Coronary artery (tissue), 2 donors: ENCODE data around the gene TMEM63C.

Experiments used
- DNase-seq: peaks from one replicate; pipeline ENCODE4 v3.0.0-alpha.2; 2017; ENCODE audit warnings: low spot score
- H3K27ac ChIP-seq, 2 donors: fragments of 200-600 bp; sonication (generic); one replicate each; pipeline ENCODE4 v1.5.1; 2016 to 2019
- H3K4me3 ChIP-seq: fragments of 200-600 bp; sonication (generic); 2 replicates; pipeline ENCODE4 v1.5.1; 2016; ENCODE audit warnings: mild to moderate bottlenecking, moderate library complexity
- CTCF ChIP-seq: fragments of 200-600 bp; sonication (generic); IDR thresholded peaks from one replicate; pipeline ENCODE4 v1.5.1; 2019; ENCODE audit warnings: antibody characterized with exemption

TMEM63C gene

GRCh38 chr14:77198561-77198960, 17.0 kb downstream of the TMEM63C start:
- DNase-seq: no peak
- TF ChIP-seq CTCF: no peak
- Histone ChIP-seq H3K4me3 (no peak overlapping the region), H3K27ac (no peak overlapping the region)

GRCh38 chr14:77199590-77199989, 18.0 kb downstream of the TMEM63C start:
- no peak overlapping the region for H3K4me3 ChIP-seq
- H3K27ac ChIP-seq: no peak overlapping the region
- no peak for TF ChIP-seq CTCF
- DNase-seq: no peak

DNA sequence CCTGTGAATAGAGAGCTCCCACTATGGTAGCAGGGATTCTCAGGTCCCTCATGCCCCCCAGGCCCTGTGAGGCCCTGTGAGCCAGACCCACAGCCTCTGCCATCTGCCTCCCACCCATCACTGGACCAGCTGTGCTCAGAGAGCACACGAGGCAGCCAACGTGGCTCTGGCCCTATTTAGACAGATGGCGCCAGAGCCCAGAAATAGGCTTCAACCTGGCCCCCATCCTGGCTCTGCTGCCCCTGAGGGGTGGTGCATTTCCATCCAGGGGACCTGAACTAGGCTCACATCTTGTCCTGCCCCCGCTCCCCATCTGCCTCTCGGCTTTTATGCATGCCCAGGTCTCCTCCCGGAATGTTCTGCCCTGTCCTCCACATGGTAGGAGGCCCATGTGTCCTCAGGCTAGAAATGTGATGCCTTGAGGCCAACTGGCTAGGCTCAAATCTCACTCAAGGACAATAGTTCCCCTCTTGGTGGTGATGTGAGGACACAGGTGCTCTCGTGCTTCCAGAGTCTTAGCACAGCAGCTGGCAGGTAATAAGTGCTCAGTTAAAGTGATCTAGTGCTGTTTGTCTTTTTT, 18.9 kb downstream of the TMEM63C start:
- H3K4me3 ChIP-seq: no peak overlapping the region
- TF ChIP-seq CTCF: no peak
- DNase-seq: no peak
- no peak overlapping the region for H3K27ac ChIP-seq

DNA sequence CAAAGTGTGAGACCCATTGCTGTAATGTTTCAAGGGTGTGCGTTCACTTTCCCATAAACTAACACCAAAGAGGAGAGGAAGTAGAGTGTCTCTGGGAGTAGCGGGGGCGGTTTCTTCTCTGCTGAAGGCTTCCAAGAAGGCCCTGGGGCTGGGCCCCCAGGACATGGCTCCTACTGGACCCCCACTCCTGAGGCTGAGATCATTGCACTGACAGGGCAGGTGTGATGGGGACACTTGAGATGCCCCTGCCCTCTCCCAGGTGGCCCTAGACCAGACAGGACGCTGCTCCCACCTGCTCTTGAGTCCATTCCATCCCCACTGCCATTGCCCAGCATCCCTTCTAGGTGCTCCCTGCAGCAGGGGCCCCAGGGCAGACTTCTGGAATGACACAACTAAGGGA, 20.1 kb downstream of the TMEM63C start:
- no peak for TF ChIP-seq CTCF
- no peak overlapping the region for H3K4me3 ChIP-seq
- no peak overlapping the region for H3K27ac ChIP-seq
- DNase-seq: no peak

GRCh38 chr14:77203611-77204458, 22.2 kb downstream of the TMEM63C start:
- Histone ChIP-seq H3K27ac (no peak overlapping the region), H3K4me3 (no peak overlapping the region)
- DNase-seq: no peak
- no peak for TF ChIP-seq CTCF

- Histone ChIP-seq H3K27ac (no peak overlapping the region), H3K4me3 (no peak overlapping the region)
- DNase-seq: no peak
- TF ChIP-seq CTCF: no peak
These were observed 22.8 kb downstream of the TMEM63C start for GRCh38 chr14:77204459-77204771.

- H3K27ac ChIP-seq: no peak overlapping the region
- DNase-seq: no peak
- TF ChIP-seq CTCF: no peak
- H3K4me3 ChIP-seq: no peak overlapping the region
These were observed 23.3 kb downstream of the TMEM63C start for GRCh38 chr14:77204907-77205306.
